Thyroid gland (tissue), 4 donors: ENCODE data around the gene DSCAM. TPM values are rescaled to one million over a fixed set of nuclear protein-coding genes. Genes with fewer than 3 reads are reported as not detected.

ENCODE experiments used
- DNase-seq, 2 donors: peaks; one replicate each; pipeline ENCODE4 v3.0.0-alpha.2; 2019
- H3K27ac ChIP-seq, 3 donors: fragments of 200-600 bp; sonication (generic); 1 replicate in 2 of 3; 2 replicates in 1 of 3; pipeline ENCODE4 v1.5.1; 2016 to 2019; ENCODE audit warnings: mild to moderate bottlenecking in 1 of 3, moderate library complexity in 1 of 3
- H3K27me3 ChIP-seq: fragments of 200-600 bp; sonication (generic); one replicate; pipeline ENCODE4 v1.5.1; 2019
- H3K36me3 ChIP-seq, 2 donors: fragments of 200-600 bp; sonication (generic); one replicate each; pipeline ENCODE4 v1.5.1; 2016 to 2019
- H3K4me1 ChIP-seq, 2 donors: fragments of 200-600 bp; sonication (generic); one replicate each; pipeline ENCODE4 v1.5.1; 2017 to 2019
- H3K4me3 ChIP-seq, 3 donors: fragments of 200-600 bp; sonication (generic); replicated peaks in 1 of 3; 1 replicate in 2 of 3; 2 replicates in 1 of 3; pipeline ENCODE4 v1.5.1; 2016; ENCODE audit warnings: mild to moderate bottlenecking in 1 of 3
- H3K9me3 ChIP-seq: fragments of 200-600 bp; sonication (generic); one replicate; pipeline ENCODE4 v1.5.1; 2017
- POLR2A ChIP-seq, 2 donors: fragments of 450-650 bp; IDR thresholded peaks; one replicate each; pipeline ENCODE4 v1.6.1; 2017; ENCODE audit warnings: antibody characterized with exemption in 2 of 2, mild to moderate bottlenecking in 2 of 2, moderate library complexity in 1 of 2
- WGBS, 2 donors: methylation state at CpG; one replicate each; pipeline ENCODE4 v1.1.5; 2017; 5-methylcytosine and 5-hydroxymethylcytosine counted together
- intact Hi-C: fragments of 100-400 bp; cut with DNase I; formaldehyde crosslinking; loops from one replicate; pipeline ENCODE4 v1.15.1; 2023
- total RNA-seq, 4 donors: library from RNA; depleted of rRNA; stranded (reverse); fragments of >200 nt; gene quantifications; one replicate each; pipeline ENCODE4 v1.2.3, GENCODE V29; 2016
- TF ChIP-seq, protein P1 (sequence below), 6 experiments: fragments of 200-600 bp in 3 of 6; fragments of 450-650 bp in 3 of 6; sonication (generic) in 3 of 6; IDR thresholded peaks; one replicate each; pipeline ENCODE4 v1.5.1; 2016 to 2019; ENCODE audit warnings: antibody characterized with exemption in 6 of 6, mild to moderate bottlenecking in 2 of 6, inconsistent platforms in 1 of 6, moderate library complexity in 1 of 6

Gene DSCAM
- total RNA-seq, 4 donors from 2014 or later, result 0.20 TPM; not detected in 3

DNA sequence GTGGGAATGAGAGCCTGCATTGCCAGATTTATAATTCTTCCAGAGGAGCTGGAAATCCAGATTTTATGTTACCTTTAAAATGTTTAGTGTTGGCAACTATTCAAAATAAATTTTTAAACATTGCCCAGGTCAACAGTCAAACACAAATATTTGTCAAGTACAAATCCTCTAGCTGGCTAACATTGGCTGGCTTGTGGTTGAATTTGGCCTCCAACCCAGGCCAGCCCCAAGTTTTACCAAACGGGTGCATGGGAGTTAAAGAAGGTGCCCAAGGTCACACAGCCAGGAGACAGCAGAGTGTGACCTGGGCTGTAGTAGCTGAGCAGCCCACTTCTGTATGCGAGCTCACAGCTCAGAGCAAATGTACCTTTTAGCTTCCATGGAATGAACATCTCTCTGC lies 240.6 kb downstream of the DSCAM start:
- Histone ChIP-seq H3K36me3 (no peaks in the 10 kb centered on the region), H3K4me1 (no peaks in the 10 kb centered on the region), H3K4me3 (no peak overlapping the region), H3K9me3 (no peaks in the 10 kb centered on the region), H3K27ac (no peak overlapping the region), H3K27me3 (no peaks in the 10 kb centered on the region)
- WGBS, 2 donors, result 80 to 93% methylated on average over 2 of the region's 2 CpGs
- TF ChIP-seq, protein P1, sequence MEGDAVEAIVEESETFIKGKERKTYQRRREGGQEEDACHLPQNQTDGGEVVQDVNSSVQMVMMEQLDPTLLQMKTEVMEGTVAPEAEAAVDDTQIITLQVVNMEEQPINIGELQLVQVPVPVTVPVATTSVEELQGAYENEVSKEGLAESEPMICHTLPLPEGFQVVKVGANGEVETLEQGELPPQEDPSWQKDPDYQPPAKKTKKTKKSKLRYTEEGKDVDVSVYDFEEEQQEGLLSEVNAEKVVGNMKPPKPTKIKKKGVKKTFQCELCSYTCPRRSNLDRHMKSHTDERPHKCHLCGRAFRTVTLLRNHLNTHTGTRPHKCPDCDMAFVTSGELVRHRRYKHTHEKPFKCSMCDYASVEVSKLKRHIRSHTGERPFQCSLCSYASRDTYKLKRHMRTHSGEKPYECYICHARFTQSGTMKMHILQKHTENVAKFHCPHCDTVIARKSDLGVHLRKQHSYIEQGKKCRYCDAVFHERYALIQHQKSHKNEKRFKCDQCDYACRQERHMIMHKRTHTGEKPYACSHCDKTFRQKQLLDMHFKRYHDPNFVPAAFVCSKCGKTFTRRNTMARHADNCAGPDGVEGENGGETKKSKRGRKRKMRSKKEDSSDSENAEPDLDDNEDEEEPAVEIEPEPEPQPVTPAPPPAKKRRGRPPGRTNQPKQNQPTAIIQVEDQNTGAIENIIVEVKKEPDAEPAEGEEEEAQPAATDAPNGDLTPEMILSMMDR (IDR thresholded peaks at IDR 0.05), result no peak
- no peak for TF ChIP-seq POLR2A (IDR thresholded peaks at IDR 0.05)
- DNase-seq, result no peak
- intact Hi-C loops, result no loop called here

GRCh38 chr21:40605094-40605493 lies 241.9 kb downstream of the DSCAM start:
- TF ChIP-seq, protein P1 (IDR thresholded peaks at IDR 0.05), result no peak
- H3K9me3 ChIP-seq, result no peaks in the 10 kb centered on the region
- no peak overlapping the region for H3K4me3 ChIP-seq
- intact Hi-C loops, result no loop called here
- WGBS, 2 donors, result 97% methylated on average over 4 of the region's 4 CpGs
- no peaks in the 10 kb centered on the region for H3K36me3 ChIP-seq
- H3K27me3 ChIP-seq, result no peaks in the 10 kb centered on the region
- no peaks in the 10 kb centered on the region for H3K4me1 ChIP-seq
- no peak for DNase-seq
- no peak overlapping the region for H3K27ac ChIP-seq

DNA sequence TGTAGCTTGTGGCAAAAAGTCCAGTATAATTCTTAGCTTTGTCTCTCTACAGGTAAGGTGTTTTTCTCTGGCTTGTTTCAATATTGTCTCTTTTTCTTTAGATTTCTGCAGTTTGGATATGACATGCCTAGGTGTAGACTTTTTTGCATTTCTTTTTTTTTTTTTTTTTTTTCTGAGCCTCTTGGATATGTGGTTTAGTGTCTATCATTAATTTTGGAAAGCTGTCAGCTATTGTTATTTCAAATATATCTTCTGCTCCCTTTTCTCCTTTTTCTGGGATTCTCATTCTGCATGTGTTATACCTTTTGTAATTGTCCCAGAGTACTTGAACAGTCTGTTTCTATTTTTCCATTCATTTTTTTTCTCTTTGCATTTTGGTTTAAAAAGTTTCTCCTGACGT lies 243.2 kb downstream of the DSCAM start:
- WGBS, 2 donors, result 29 to 83% methylated on average over 1 of the region's 1 CpG
- TF ChIP-seq, protein P1 (IDR thresholded peaks at IDR 0.05), result no peak
- no peak for TF ChIP-seq POLR2A (IDR thresholded peaks at IDR 0.05)
- no peaks in the 10 kb centered on the region for H3K27me3 ChIP-seq
- intact Hi-C loops, result no loop called here
- H3K36me3 ChIP-seq, result no peaks in the 10 kb centered on the region
- no peak overlapping the region for H3K27ac ChIP-seq
- H3K4me3 ChIP-seq, result no peak overlapping the region
- H3K9me3 ChIP-seq, result no peaks in the 10 kb centered on the region
- no peak for DNase-seq
- H3K4me1 ChIP-seq, result no peaks in the 10 kb centered on the region

GRCh38 chr21:40602080-40602479 lies 244.9 kb downstream of the DSCAM start:
- Histone ChIP-seq H3K4me3 (no peak overlapping the region), H3K27ac (no peak overlapping the region), H3K4me1 (no peaks in the 10 kb centered on the region), H3K9me3 (no peaks in the 10 kb centered on the region), H3K36me3 (no peaks in the 10 kb centered on the region), H3K27me3 (no peaks in the 10 kb centered on the region)
- intact Hi-C loops, result no loop called here
- TF ChIP-seq POLR2A (IDR thresholded peaks at IDR 0.05), result no peak
- TF ChIP-seq, protein P1 (IDR thresholded peaks at IDR 0.05), result no peak
- 89 to 91% methylated on average over 4 of the region's 4 CpGs for WGBS, 2 donors
- DNase-seq, result no peak

- 92 to 94% methylated on average over 8 of the region's 8 CpGs for WGBS, 2 donors
- no peak for DNase-seq
- TF ChIP-seq, protein P1 (IDR thresholded peaks at IDR 0.05), result no peak
- no peak for TF ChIP-seq POLR2A (IDR thresholded peaks at IDR 0.05)
- no peaks in the 10 kb centered on the region for H3K4me1 ChIP-seq
- no peaks in the 10 kb centered on the region for H3K27me3 ChIP-seq
- H3K4me3 ChIP-seq, result no peak overlapping the region
- intact Hi-C loops, result no loop called here
- no peak overlapping the region for H3K27ac ChIP-seq
- no peaks in the 10 kb centered on the region for H3K36me3 ChIP-seq
- H3K9me3 ChIP-seq, result no peaks in the 10 kb centered on the region
Observed at GRCh38 chr21:40595806-40596205, 251.2 kb downstream of the DSCAM start.
